Endodermal cell (in vitro differentiated cells): Measurements from ENCODE around the gene FNDC11. TPM values are rescaled to one million over a fixed set of nuclear protein-coding genes. Genes with fewer than 3 reads are reported as not detected.

ENCODE experiments used
- DNase-seq: peaks from one replicate; pipeline ENCODE4 v3.0.0-alpha.2; 2017
- H3K27ac ChIP-seq: 2 replicates; pipeline ENCODE4 v1.5.1; 2013; ENCODE audit warnings: mild to moderate bottlenecking, low read depth, low read length, moderate library complexity
- H3K27me3 ChIP-seq: 2 replicates; pipeline ENCODE4 v1.6.1; 2013; ENCODE audit warnings: mild to moderate bottlenecking, low read length, moderate library complexity; ENCODE audit not compliant: insufficient read depth, control insufficient read depth, poor library complexity, severe bottlenecking
- H3K36me3 ChIP-seq: 2 replicates; pipeline ENCODE4 v1.7.0; 2013; ENCODE audit warnings: mild to moderate bottlenecking, low read length, moderate library complexity; ENCODE audit not compliant: control insufficient read depth, insufficient read depth
- H3K4me1 ChIP-seq: one replicate; pipeline ENCODE4 v1.7.0; 2013; ENCODE audit warnings: low read length; ENCODE audit not compliant: control insufficient read depth, insufficient read depth
- H3K4me3 ChIP-seq: 2 replicates; pipeline ENCODE4 v1.5.1; 2013; ENCODE audit warnings: mild to moderate bottlenecking, low read length, moderate library complexity
- H3K9ac ChIP-seq: 2 replicates; pipeline ENCODE4 v1.6.1; 2013; ENCODE audit warnings: mild to moderate bottlenecking, low read length, moderate library complexity; ENCODE audit not compliant: poor library complexity, severe bottlenecking; ENCODE audit errors: extremely low read depth
- H3K9me3 ChIP-seq: 2 replicates; pipeline ENCODE4 v1.6.1; 2013; ENCODE audit warnings: mild to moderate bottlenecking, low read length, moderate library complexity; ENCODE audit not compliant: control insufficient read depth
- H3K27ac Mint-ChIP-seq: 2 replicates; pipeline ENCODE4 v1.8.0; 2020; ENCODE audit warnings: mixed read lengths
- H3K27me3 Mint-ChIP-seq: 2 replicates; pipeline ENCODE4 v1.8.0; 2021; ENCODE audit warnings: mild to moderate bottlenecking, mixed read lengths; ENCODE audit not compliant: insufficient read depth
- H3K36me3 Mint-ChIP-seq: 2 replicates; pipeline ENCODE4 v1.8.0; 2020; ENCODE audit warnings: low read depth, mixed read lengths
- H3K4me1 Mint-ChIP-seq: 2 replicates; pipeline ENCODE4 v1.8.0; 2020; ENCODE audit warnings: mixed read lengths
- H3K4me3 Mint-ChIP-seq: 2 replicates; pipeline ENCODE4 v1.8.0; 2020; ENCODE audit warnings: mild to moderate bottlenecking, moderate library complexity, mixed read lengths
- H3K9me3 Mint-ChIP-seq: 2 replicates; pipeline ENCODE4 v1.8.0; 2020; ENCODE audit warnings: mild to moderate bottlenecking, mixed read lengths
- WGBS, 2 experiments: methylation state at CpG; one replicate each; pipeline versions ENCODE4 v1.1.5 to v1.1.7; 2013; ENCODE audit warnings: missing lambda C conversion rate in 2 of 2, mixed read lengths in 1 of 2; ENCODE audit not compliant: insufficient coverage in 1 of 2, insufficient read length in 1 of 2; 5-methylcytosine and 5-hydroxymethylcytosine counted together
- total RNA-seq, 2 donors: library from RNA; stranded (reverse); fragmentation: NEBNext Ultra II Directional in 1 of 2; extraction: Animal tissue kit (Norgen Biotek cat#: 25700) in 1 of 2; gene quantifications; 2 replicates in 1 of 2; 3 replicates in 1 of 2; pipeline ENCODE4 v1.2.1, GENCODE V29; 2021
- TF ChIP-seq, protein P1 (sequence below): fragments of 200-600 bp; sonication (generic); conservative IDR thresholded peaks from 2 replicates; pipeline ENCODE4 v1.5.0; 2021; ENCODE audit warnings: antibody characterized with exemption, mild to moderate bottlenecking

The FNDC11 gene
- total RNA-seq, 2 donors from 2014 or later = 1.8 to 2.4 TPM

DNA sequence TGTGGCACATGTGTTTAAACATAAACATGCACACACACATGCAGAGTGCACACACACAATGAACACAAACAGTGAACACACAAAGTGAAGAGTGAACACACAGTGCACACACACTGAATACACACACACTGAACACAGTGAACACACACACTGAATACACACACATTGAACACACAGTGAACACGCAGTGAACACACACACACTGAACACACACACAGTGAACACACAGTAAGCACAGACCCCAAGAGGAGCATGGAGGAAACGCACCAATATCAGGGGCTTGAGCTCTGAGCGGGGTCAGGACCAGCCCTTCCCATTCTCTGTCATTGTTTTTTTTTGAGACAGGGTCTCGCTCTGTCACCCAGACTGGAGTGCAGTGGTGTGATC lies 37.2 kb downstream of the FNDC11 start:
- Mint-ChIP-seq H3K4me3 (no peak overlapping the region), H3K27me3 (no peaks in the 10 kb centered on the region), H3K9me3 (no peaks in the 10 kb centered on the region), H3K4me1 (peaks cover 5% of the 10 kb centered on the region), H3K36me3 (peaks cover 29% of the 10 kb centered on the region), H3K27ac (no peak overlapping the region)
- no peak overlapping the region for H3K4me3 ChIP-seq
- 94% methylated on average over 3 to 4 of the region's 4 CpGs for WGBS, 2 experiments
- no peaks in the 10 kb centered on the region for H3K4me1 ChIP-seq
- no peaks in the 10 kb centered on the region for H3K27me3 ChIP-seq
- H3K27ac ChIP-seq = no peak overlapping the region
- DNase-seq = no peak
- no peaks in the 10 kb centered on the region for H3K36me3 ChIP-seq
- no peak overlapping the region for H3K9ac ChIP-seq
- H3K9me3 ChIP-seq = no peaks in the 10 kb centered on the region
- TF ChIP-seq, protein P1, sequence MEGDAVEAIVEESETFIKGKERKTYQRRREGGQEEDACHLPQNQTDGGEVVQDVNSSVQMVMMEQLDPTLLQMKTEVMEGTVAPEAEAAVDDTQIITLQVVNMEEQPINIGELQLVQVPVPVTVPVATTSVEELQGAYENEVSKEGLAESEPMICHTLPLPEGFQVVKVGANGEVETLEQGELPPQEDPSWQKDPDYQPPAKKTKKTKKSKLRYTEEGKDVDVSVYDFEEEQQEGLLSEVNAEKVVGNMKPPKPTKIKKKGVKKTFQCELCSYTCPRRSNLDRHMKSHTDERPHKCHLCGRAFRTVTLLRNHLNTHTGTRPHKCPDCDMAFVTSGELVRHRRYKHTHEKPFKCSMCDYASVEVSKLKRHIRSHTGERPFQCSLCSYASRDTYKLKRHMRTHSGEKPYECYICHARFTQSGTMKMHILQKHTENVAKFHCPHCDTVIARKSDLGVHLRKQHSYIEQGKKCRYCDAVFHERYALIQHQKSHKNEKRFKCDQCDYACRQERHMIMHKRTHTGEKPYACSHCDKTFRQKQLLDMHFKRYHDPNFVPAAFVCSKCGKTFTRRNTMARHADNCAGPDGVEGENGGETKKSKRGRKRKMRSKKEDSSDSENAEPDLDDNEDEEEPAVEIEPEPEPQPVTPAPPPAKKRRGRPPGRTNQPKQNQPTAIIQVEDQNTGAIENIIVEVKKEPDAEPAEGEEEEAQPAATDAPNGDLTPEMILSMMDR = no peak

DNA sequence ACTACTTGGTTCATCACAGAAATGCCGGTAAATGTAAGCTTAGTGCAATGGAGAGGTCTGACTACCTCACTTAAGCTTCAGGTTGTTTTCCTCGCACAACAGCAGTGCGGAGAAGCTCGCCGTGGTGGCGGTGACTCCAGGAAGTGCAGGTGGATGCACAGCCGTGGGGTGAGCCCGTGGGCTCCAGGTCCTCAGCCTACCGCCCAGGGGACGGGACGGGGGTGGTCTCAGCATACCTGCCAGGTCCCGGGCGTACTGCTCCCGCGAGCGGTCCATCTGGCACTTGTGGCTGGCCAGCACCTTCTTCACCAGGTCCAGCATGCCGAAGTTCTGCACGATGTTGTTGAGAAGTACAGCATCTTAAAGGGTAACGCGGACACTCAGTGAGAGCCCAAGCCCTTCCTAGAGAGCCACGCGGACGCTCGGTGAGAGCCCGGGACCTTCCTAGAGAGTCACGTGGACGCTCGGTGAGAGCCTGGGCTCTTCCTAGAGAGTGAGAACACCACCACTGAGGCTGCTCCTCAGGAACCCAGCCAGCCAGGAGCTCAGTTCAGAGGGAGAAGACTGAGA lies 37.9 kb downstream of the FNDC11 start:
- no peaks in the 10 kb centered on the region for H3K27me3 Mint-ChIP-seq
- DNase-seq = no peak
- peaks cover 5% of the 10 kb centered on the region for H3K4me1 Mint-ChIP-seq
- no peaks in the 10 kb centered on the region for H3K4me1 ChIP-seq
- H3K27ac ChIP-seq = no peak overlapping the region
- no peak overlapping the region for H3K27ac Mint-ChIP-seq
- H3K4me3 Mint-ChIP-seq = no peak overlapping the region
- H3K9me3 Mint-ChIP-seq = no peaks in the 10 kb centered on the region
- TF ChIP-seq, protein P1 = no peak
- H3K36me3 Mint-ChIP-seq = peaks cover 29% of the 10 kb centered on the region
- H3K36me3 ChIP-seq = no peaks in the 10 kb centered on the region
- H3K9ac ChIP-seq = no peak overlapping the region
- H3K4me3 ChIP-seq = no peak overlapping the region
- 96% methylated on average over 25 to 28 of the region's 28 CpGs for WGBS, 2 experiments
- H3K27me3 ChIP-seq = no peaks in the 10 kb centered on the region
- H3K9me3 ChIP-seq = no peaks in the 10 kb centered on the region

DNA sequence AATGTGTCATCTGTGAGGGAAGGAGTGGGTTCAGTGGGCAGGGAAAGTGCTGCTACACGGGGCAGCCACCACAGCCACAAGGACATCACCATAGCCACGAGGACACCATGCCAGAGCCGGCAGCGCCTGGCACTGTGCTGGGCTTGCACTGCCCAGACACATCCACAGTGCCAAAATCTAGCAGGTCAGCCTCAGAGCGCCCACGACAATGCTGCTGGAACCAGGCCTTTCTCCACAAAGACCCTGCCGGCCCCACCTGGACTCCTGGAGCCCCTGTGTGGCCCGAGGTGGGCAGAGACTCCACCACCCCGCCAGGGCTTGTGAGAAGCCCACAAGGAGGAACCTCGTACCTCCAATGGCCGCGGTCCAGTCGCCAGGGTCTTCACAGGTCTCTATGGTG lies 38.7 kb downstream of the FNDC11 start:
- H3K27ac Mint-ChIP-seq = no peak overlapping the region
- TF ChIP-seq, protein P1 = no peak
- no peak overlapping the region for H3K4me3 ChIP-seq
- no peaks in the 10 kb centered on the region for H3K9me3 ChIP-seq
- no peak overlapping the region for H3K4me3 Mint-ChIP-seq
- 91 to 97% methylated on average over 10 to 13 of the region's 13 CpGs for WGBS, 2 experiments
- H3K36me3 Mint-ChIP-seq = peaks cover 31% of the 10 kb centered on the region
- no peaks in the 10 kb centered on the region for H3K4me1 ChIP-seq
- no peaks in the 10 kb centered on the region for H3K27me3 ChIP-seq
- no peak overlapping the region for H3K9ac ChIP-seq
- no peaks in the 10 kb centered on the region for H3K36me3 ChIP-seq
- no peak overlapping the region for H3K27ac ChIP-seq
- DNase-seq = no peak
- peaks cover under 1% of the 10 kb centered on the region for H3K4me1 Mint-ChIP-seq
- H3K9me3 Mint-ChIP-seq = no peaks in the 10 kb centered on the region
- H3K27me3 Mint-ChIP-seq = no peaks in the 10 kb centered on the region
